Activated T-cell treated with anti-CD3 and anti-CD28 coated beads for 1 hour (primary cell): ENCODE results near the gene SPOPL.

Source experiments
- DNase-seq: peaks from one replicate; pipeline ENCODE4 v3.0.0-alpha.2; 2020; ENCODE audit warnings: low read depth

The SPOPL gene

GRCh38 chr2:138601458-138602165, 100.0 kb downstream of the SPOPL start:
- DNase-seq = no peak

DNA sequence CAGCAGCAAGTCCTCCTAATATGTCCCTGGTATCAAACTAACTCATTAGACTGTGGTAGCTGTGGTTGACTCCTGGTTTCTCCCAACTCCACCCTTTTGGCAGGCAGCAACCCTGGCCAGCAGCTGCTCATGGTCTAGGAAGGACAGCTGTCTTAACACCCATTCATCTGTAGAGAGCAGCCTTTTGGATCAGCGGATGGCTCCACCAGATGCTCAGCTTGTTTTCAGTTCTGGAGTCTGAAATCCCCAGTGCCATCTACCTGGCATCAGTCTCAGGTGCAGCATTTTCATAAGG, 100.5 kb downstream of the SPOPL start:
- no peak for DNase-seq

GRCh38 chr2:138607746-138608145, 106.2 kb downstream of the SPOPL start:
- no peak for DNase-seq

GRCh38 chr2:138609446-138609845, 107.9 kb downstream of the SPOPL start:
- DNase-seq = no peak

DNA sequence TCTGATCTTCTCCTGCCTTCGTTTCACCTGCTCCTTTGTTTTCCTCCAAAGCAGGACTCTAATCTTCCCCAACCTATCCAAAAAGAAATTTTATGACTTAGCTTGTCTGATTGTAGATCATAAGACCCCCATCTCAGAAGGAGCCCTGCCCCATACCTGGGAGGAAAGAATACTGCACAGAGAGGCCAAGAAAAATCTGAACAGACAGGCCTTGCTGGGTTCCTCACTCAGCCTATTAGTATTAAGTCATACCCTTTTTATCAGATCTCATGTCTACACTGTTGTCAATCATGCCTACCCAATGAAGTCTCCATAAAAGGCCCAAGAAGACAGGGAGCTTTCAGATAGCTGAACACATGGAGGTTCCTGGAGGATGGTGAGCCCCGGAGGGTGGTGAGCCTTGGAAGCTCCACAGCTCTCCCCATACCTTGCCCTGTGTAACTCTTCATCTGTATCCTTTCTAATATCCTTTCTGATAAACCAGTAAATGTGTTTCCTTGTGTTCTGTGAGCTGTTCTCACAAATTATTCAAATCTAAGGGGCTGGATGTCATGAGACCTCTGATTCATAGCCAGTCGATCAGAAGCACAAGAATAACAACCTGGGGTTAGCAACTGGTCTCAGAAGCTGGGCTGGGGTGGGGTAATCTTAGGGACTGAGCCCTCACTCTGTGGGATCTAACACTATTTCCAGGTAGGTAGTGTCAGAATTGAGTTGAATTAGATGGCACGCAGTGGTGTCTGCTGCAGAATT, 108.8 kb downstream of the SPOPL start:
- no peak for DNase-seq

- no peak for DNase-seq
Measured at GRCh38 chr2:138615257-138615656, 113.7 kb downstream of the SPOPL start.

DNA sequence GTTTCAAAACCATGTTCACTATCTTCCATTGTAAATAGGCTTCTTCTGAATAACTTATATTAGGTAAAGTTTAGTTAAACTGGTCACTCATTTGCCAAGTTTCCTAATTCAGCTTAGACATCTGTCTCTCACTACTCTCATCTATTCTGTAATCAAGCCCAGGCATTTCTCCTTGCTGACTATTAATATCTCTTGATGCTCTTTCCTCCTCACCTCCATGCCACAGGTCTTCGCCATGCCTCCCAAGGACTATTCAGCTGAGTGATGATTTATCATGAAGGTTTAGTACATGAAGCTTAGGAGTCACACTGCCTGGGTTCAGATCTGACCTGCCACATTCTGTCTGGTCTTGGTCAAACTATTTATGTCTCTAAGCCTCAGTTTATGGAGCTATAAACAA, 115.5 kb downstream of the SPOPL start:
- DNase-seq = no peak

DNA sequence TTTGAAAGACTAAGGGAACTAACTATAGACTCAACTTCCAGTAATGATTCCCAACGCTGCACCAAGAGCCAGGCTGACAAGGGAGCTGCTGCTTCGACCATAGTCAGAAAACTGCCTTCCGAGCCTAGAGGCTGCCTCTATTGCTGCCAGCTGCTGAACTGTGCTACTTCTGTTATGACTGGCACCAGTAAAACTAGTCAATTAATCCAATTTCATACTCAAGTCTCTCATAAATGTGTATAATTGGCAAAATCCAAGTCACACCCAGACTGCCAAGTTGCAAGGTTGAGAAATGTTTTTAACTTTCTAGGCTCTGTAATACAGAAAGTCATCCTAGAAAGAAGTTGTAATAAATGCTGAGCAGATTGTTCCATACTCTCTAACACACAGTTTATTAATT, 117.4 kb downstream of the SPOPL start:
- DNase-seq = no peak

GRCh38 chr2:138620431-138620830, 118.9 kb downstream of the SPOPL start:
- DNase-seq = no peak

DNA sequence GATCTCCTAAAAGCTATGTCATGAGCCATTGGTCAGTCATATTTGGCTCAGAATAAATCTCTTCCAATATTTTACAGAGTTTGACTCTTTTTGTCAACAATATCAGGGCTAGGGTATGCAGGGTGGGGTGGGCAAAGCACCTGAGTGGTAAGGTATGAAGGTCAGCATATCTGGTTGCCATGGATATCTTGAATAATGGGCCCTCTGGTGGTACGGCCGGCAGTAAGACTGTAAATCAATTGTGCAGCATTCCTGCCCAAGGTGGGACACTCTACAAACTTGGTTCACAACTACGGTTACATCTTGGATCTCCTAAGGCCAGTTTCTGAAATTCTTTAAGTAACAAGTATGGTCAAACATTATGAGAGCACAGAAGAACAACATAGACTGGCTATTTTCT, 119.6 kb downstream of the SPOPL start:
- no peak for DNase-seq

- DNase-seq = no peak
Measured at GRCh38 chr2:138622613-138623012, 121.0 kb downstream of the SPOPL start.
